Measurements from ENCODE around the gene TRIM64C.
"Not testable (repeated sequence)": the region's sequence is repeated elsewhere in the genome, so short reads cannot be mapped to it uniquely, and the experiment has no call there.

TRIM64C gene

DNA sequence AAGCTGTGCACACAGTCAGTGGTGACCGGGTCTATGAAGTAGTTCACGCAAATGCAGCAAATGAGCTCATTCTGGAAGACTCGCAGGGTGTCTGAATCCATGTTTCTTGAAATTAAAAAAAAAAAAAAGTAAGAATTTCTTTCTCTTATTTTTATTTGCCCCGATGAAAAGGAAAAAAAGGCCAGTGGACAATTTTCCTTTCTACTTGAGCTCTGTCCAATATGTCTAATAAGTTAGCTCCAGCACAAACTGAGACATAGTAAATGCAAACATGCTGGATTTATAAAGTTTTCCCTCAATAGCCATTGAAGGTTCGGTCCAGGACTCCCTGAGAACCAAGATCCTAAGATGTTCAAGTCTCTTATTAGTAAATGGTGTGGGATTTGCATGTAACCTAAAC lies at the start of gene TRIM64C:
TRIM64C (minus strand) TSS at position 101 of the 400 bp plus-strand sequence; CDS start at position 101, 0 bp downstream.
- DNase-seq = not testable (repeated sequence)

GRCh38 chr11:49102356-49102755 lies 43.4 kb upstream of the TRIM64C start:
- not testable (repeated sequence) for DNase-seq

GRCh38 chr11:49069897-49070296 lies 11.0 kb upstream of the TRIM64C start:
- not testable (repeated sequence) for DNase-seq

- not testable (repeated sequence) for DNase-seq
These were observed 9.1 kb downstream of the TRIM64C start for GRCh38 chr11:49049821-49050220.

- not testable (repeated sequence) for DNase-seq
These were observed 10.7 kb downstream of the TRIM64C start for GRCh38 chr11:49048229-49048628.

DNA sequence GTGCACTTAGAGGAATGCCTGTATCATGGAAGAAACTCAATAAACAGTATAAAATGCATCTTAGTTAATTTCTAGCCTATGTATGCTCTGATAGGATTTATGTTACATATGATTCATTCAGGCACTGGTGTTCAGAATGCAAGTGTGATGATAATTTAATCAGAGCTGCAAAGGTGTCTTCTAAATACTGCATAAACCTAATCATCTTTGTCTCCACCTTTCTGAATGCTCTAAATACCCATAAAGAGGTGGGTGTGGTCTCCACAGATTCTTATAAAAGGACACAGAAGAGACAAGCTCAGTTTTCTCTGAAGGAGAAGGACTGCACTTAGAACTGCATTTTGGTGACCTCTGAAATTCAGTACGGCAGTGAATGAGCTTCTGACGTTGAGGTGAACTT lies 30.4 kb downstream of the TRIM64C start, which contains the start of gene TRIM49B:
TRIM49B (plus strand) TSS at position 301 of the 400 bp plus-strand sequence. CDS start 2,777 bp downstream, outside the sequence.
- DNase-seq = not testable (repeated sequence)

Data from NCI-H446 (cell line).